HG02852 (cell line): Measurements from ENCODE around the gene LRRC37A3.
A peak's percentile ranks its signal among the peaks of the same experiment; 100 is the strongest.
"Not testable (repeated sequence)": the region's sequence is repeated elsewhere in the genome, so short reads cannot be mapped to it uniquely, and the experiment has no call there.

ENCODE experiments used
- ATAC-seq: cut with Tn5 transposase; IDR thresholded peaks from one replicate; pipeline ENCODE4 v1.9.1; 2021; ENCODE audit warnings: mild to moderate bottlenecking, moderate library complexity; ENCODE audit not compliant: unreplicated experiment

The LRRC37A3 gene

GRCh38 chr17:64927444-64927843 is 8.2 kb upstream of the LRRC37A3 start:
- ATAC-seq, result not testable (repeated sequence)

GRCh38 chr17:64926430-64926829 is 7.2 kb upstream of the LRRC37A3 start:
- ATAC-seq, result not testable (repeated sequence)

- ATAC-seq, result not testable (repeated sequence)
Measured at GRCh38 chr17:64925244-64925643, 6.0 kb upstream of the LRRC37A3 start.

GRCh38 chr17:64923051-64923568 is 3.8 kb upstream of the LRRC37A3 start:
- ATAC-seq, result peak; percentile 38

- ATAC-seq, result no peak
Measured at GRCh38 chr17:64920419-64921172, 1.3 kb upstream of the LRRC37A3 start.

GRCh38 chr17:64920026-64920418 is 744 bp upstream of the LRRC37A3 start:
- ATAC-seq, result no peak

- peak; percentile 49 for ATAC-seq
Measured at GRCh38 chr17:64918842-64919288, 413 bp downstream of the LRRC37A3 start.

GRCh38 chr17:64917540-64917939 is 1.7 kb downstream of the LRRC37A3 start:
- ATAC-seq, result not testable (repeated sequence)

GRCh38 chr17:64915244-64915643 is 4.0 kb downstream of the LRRC37A3 start:
- ATAC-seq, result not testable (repeated sequence)

GRCh38 chr17:64910191-64910514 is 9.1 kb downstream of the LRRC37A3 start:
- ATAC-seq, result not testable (repeated sequence)

GRCh38 chr17:64909511-64910190 is 9.6 kb downstream of the LRRC37A3 start:
- ATAC-seq, result not testable (repeated sequence)

GRCh38 chr17:64904069-64904468 is 15.2 kb downstream of the LRRC37A3 start:
- not testable (repeated sequence) for ATAC-seq

GRCh38 chr17:64897136-64897535 is 22.1 kb downstream of the LRRC37A3 start:
- ATAC-seq, result not testable (repeated sequence)

GRCh38 chr17:64874210-64874609 is 45.1 kb downstream of the LRRC37A3 start:
- ATAC-seq, result not testable (repeated sequence)

GRCh38 chr17:64847504-64848466 is 71.5 kb downstream of the LRRC37A3 start:
- not testable (repeated sequence) for ATAC-seq

GRCh38 chr17:64846892-64847291 is 72.4 kb downstream of the LRRC37A3 start:
- ATAC-seq, result not testable (repeated sequence)

GRCh38 chr17:64843918-64844317 is 75.4 kb downstream of the LRRC37A3 start:
- ATAC-seq, result not testable (repeated sequence)

- not testable (repeated sequence) for ATAC-seq
Measured at GRCh38 chr17:64842900-64843299, 76.4 kb downstream of the LRRC37A3 start.

GRCh38 chr17:64840960-64841359 is 78.3 kb downstream of the LRRC37A3 start:
- not testable (repeated sequence) for ATAC-seq

- not testable (repeated sequence) for ATAC-seq
Measured at GRCh38 chr17:64838513-64838912, 80.8 kb downstream of the LRRC37A3 start.
